Measurements from ENCODE around the gene GABBR1.

- no peak for TF ChIP-seq CTCF (IDR thresholded peaks at IDR 0.05)
- no peak for TF ChIP-seq POLR2A (IDR thresholded peaks at IDR 0.05)
- TF ChIP-seq POLR2AphosphoS5 (IDR thresholded peaks at IDR 0.05), result peak; percentile 9
Measured at GRCh38 chr6:29516108-29516507, 116.9 kb downstream of the GABBR1 start.
